HG03457 (cell line): ENCODE measurements around the gene TMEM63B.
"Not testable (repeated sequence)": the region's sequence is repeated elsewhere in the genome, so short reads cannot be mapped to it uniquely, and the experiment has no call there.

Experiments
- ATAC-seq: cut with Tn5 transposase; IDR thresholded peaks from one replicate; pipeline ENCODE4 v1.9.1; 2021; ENCODE audit warnings: moderate number of reproducible peaks; ENCODE audit not compliant: unreplicated experiment

The TMEM63B gene

DNA sequence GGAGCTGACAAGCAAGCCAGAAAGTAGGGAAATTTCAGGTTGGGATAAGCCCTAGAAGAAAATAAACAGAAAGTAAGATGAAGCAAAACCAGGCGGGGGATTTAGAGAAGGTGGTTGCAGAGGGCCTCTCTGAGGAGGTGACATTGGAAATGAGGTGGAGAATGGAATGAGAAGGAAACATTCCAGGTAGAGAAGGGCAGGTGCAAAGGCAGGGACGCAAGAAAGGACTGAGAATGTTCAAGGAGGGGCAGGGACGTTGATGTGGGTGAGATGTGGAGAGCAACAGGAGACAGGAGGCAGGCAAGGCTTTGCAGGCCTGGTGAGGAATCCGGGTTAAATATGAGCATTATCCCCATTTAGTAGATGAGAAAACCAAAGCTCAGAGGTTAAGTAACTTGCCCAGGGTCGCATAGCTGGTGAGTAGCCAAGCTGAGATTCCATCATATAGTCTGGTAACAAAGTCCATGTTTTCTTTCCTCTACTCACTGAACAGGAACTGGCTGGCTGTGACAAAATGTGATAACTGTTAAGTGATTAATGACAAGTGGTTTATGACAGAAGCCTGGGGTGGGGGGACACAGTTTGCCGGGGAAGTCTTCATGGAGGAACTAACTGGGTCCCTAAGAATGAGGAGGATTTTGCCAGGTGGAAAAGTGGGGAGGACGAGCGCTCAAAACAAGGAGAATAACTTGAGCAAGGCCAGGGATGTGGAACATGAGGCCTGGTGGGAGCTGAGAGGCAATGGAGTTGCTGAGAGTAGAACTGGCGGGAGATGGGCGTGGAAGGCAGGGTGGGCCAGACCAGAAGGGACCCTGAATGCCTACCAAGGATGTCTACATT lies 32.7 kb upstream of the TMEM63B start:
- no peak for ATAC-seq

DNA sequence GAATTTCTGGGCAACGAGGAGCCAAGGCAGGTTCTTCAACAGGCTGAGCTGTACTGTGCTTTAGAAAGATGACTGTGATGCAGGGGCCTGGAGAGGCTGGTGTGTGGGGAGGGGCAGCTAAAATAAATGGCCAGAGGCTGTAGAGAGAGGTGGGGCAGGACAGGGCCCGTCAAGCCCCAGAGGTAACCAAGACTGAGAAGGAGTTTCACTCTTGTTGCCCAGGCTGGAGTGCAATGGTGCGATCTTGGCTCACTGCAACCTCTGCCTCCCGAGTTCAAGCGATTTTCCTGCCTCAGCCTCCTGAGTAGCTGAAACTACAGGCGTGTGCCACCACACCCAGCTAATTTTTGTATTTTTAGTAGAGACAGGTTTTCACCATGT lies 32.1 kb upstream of the TMEM63B start:
- ATAC-seq, result not testable (repeated sequence)

DNA sequence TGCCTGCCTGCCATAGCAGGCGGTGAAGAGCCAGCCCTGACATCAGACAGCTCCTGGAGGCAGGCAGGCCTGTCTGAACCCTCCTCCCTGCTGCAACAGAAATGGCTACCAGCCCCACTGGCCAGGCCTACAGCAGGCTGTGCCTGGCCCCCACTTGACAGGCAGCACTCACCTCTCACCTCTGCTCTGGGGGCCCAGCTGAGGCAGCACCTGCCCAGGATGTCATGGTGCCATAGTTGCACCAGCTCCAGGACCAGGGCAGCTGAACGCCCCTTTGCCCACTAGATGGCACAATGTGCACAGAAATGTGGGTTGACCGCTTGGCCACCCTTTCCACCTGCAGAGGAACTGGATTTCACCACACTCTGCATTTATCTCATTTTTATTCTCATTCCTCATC lies 30.7 kb upstream of the TMEM63B start:
- ATAC-seq, result no peak

DNA sequence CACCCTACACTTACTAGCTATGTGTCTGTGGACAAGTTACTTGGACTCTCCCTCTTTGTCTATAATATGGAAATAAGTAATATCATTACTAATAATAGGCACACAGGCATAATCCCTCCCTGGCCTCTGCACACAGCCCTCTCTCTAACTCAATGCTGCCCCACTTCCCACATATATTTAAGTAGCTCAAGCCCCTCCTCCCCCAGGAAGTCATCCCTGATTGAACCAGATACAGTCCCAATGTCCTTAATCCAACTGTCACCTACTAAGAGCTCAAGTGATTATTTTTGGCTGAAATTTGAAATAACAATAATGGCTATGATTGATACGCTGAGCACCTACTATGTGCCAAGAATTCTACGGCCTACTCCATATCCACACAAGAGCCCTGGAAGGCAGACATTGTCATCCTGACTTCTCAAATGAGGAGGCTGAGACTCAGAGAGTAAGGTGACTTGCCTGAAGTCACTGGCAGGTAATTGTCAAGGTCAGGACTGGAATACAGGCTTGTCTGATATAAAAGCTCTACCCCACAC lies 29.5 kb upstream of the TMEM63B start:
- no peak for ATAC-seq

DNA sequence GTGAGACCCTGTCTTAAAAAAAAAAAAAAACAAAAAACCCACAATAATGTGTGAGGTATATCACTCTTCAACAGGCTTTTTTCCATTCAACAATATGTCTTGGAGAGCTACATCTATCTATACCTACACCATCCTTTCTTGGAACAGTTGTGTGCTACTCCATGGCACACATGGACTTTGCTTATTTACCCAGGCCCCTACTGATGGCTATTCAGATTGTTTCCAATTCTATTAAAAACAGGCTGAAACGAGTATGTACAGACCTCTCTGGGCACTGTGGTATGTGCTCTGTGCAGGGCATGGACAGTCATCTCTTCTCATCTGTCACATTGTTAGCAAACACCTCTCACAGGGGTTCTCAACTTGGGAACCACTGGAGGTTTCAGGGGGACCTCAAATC lies 28.2 kb upstream of the TMEM63B start:
- ATAC-seq, result no peak

DNA sequence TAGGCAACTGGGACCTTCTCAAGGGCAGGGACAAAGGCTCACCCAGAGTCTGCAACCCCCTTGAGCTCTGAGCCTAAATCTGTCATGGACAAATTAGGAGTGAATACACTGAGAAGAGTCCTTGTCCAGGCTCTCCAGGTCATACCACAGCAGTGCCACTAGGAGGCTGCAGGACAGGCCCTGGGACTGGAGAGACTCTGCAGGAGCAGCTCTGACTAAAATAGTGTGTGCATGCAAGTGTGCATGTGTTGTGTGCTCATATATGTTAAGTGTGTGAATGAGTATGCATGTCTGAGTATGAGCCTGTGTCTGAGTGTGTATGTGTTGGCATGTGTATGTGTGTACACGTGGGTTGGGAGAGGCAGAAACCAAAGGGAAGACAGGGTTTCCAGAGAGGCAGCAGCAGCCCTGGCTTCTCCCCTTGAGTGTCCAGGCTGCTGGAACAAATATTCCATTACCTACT lies 27.2 kb upstream of the TMEM63B start:
- no peak for ATAC-seq

DNA sequence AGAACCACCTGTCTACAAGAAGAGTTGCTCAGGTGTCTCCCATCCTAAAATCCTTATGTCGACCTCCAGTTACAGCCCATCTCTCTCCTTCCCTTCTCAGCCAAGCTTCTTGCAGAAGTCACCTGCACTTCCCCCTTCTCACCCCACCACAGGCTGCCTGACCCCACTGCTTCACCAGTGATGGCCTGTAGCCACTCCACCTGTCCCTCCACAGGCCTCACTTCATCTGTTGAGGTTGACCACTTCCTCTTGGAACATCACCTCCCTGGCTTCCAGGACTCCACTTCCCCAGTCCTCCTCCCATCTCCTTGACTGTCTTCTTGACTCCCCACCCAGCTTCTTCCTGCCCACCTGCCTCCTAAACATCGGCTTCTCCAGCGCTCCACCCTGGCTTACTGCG lies 25.5 kb upstream of the TMEM63B start:
- no peak for ATAC-seq

DNA sequence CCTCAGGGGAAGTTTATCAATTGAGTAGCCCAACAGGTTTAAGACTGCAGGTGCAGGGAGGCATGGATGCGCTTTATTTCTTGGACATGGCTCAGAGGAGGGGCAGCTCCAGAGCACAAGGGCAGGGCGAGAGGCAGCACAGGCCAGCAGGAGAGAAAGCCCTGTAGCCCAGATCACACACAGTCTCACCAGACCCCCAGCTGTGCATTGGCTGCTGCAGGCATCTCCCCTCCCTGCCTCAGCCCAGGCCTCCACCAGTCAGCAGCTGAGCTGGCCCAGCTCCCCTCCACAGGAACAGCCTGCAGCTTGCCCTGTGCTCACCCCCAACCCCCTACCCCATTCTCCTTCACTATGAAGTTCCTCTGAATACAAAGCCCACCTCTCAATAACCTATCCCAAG lies 24.8 kb upstream of the TMEM63B start:
- ATAC-seq, result no peak

DNA sequence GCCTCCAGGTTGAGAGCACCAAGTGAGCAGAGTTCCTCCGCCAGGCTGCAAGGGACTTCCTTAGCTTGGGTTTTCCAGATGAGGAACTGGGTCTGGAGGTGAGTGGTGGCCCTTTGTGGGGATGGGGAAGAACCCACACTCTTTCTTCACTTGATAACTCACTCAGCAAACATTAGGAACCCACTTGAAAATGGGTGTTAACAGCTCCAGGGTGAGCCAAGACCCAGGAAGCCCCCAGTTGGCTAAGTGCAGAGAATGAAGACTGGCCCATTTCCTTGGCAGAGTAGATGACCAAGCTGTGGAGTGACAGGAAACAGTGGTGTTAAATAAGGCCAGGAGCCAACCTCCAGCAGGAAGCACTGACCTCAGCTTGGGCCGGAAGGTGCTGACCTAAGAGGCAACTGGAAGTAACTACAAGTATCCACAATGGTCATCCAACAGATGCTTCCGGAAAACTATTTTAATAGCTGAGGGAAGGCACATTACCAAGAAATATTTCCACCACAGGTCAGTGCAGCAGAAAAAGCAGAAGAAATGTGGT lies 22.8 kb upstream of the TMEM63B start:
- ATAC-seq, result no peak

DNA sequence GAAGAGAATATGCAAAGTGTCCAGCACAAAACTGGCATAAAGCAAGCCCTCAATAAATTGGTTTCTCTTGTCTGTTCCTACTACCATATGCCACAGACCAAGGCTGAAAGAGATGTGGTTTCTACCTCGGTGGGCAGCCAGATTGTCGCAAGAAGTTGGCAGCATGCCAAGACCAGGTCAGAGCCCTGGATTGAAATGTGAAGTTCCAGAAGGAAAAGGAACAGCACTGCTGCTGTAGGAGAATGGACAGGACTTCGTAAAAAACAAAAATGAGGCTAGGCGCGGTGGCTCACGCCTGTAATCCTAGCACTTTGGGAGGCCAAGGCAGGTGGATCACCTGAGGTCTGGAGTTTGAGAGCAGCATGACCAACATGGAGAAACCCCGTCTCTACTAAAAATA lies 22.2 kb upstream of the TMEM63B start:
- ATAC-seq, result no peak

DNA sequence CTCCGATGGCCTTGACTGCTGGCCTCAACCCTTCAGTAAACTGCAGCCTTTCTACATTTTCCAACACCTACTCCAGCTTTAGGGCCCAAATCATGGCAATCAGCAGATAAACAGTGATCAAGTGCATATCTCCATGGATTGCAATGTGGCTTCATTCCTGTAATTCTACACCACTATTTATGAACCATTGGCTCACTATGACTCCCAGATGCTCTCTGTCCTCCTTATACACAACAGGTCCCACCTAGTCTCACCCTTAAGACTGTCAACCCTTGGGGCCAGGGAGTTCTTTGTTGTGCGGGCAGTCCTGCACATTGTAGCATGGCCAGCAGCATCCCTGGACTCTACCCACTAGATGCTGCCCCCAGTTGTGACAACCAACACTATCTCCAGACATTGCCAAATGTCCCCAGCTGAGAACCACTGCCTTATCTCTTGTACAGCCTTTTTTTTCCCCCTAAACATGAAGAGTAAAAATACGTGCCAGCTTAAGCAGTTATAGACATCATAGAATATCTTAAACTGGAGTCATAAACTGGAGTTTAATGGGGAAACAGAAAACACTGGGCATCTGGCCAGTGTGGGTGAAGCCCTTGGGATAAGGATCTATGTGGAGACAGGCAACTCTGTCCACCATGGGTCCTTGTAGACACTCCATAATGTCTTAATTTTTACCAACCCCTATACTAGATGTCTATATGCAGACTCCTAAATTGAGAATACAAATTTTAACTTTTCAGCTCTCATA lies 21.2 kb upstream of the TMEM63B start:
- ATAC-seq, result no peak

DNA sequence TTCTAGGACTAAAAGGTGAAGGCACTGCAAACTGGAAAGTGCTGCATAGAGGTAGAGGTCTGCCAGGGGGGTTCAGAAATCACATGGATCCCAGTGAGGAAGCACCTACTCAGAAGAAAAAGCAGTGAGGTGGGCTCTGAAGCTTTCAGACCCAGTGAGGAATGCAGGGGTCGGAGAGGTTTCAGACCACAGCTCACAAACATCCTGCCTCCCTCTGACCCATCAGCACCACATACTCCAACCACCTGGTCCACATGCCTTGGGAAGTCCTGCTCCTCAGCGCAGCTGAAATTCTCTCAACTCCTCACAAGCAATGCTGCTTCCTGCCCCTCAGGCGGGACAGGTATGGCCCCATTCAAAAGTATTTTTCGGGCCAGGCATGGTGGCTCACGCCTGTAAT lies 20.3 kb upstream of the TMEM63B start:
- ATAC-seq, result no peak

DNA sequence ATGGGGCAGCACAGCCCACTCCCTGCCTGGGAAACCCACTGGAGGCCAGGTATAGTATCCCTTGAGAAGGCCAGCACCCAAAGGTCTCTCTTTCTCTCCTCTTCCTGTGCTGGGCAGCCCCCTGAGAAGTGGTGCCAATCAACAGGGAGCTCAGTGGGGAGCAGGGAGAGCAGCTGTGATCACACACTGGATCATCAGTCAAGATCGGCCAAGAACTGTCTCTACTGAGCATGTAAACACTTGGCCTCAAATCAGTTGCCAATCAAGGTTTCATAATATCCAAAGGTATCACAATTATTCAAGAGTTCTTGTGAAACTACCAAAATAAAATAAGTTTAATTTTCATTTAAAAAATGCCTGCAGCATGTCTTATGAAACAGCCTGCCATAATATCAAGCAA lies 18.9 kb upstream of the TMEM63B start:
- no peak for ATAC-seq

DNA sequence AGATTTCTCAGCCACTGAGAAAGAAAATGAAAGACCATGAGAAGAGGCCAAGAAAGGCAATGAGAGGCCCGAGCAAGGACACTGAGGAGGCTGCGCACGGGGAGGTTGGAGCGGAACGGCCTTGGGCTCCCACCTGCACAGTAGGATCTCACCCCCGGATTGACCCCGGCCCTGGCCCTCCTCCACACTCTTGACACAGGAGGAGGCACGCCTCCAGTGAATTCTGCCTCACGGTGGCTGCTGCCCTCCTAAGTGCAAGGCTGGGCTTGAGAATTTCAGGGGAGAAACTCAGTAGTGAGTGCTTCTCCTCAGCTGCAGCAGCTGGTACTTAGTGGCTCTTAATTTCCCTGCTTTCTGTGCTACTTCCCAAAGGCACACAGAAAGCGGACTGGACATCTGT lies 18.1 kb upstream of the TMEM63B start:
- no peak for ATAC-seq

DNA sequence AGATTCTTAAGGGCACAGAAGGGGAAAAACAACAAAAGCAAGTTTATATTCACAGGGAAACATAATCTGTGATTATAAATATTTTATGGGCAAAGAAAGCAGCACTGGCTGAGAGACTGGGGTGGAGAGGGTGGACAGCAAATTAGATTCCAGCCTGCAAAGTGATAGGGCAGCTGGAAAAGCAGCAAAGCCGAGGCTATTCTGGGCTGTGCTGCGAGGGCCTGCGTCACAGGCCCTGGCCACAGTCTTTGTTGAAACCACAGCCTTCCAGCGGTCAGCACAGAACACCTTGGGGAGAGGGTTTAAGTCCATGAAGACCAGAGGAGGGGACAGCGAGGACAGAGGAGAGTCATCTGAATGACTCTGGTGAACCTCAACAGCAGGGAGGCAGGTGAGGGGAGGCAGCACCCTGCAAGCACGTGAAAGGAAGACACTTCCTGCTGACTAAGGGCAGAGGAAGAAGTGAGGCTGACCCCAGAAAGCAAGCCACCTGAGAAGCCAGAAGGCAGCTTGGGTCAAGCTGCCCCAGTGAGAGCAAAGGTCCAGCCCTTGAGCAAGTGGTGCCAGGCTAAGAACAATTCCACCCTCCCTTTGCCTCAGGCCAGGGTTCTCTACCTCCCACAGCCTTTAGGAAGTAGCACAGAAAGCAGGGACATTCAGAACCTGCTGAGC lies 17.2 kb upstream of the TMEM63B start:
- ATAC-seq, result no peak

DNA sequence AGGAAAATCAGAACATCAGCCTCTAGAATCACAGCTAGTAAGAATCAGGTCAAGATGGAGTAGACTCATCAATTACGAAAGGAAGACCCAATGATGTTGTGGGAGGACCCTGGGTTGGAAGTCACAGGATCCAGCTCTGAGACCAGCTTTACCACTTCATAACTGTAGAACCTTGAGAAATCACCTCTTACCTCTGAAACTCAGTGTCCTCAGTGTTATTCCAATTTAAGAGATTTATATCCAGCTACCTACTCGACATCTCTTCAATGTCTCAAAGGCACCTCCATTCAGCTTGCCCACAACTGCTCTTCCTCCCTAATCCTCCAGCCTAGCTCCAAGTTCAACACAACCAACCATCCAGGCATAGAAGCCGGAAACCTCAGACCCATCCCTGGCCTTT lies 16.4 kb upstream of the TMEM63B start:
- ATAC-seq, result no peak

DNA sequence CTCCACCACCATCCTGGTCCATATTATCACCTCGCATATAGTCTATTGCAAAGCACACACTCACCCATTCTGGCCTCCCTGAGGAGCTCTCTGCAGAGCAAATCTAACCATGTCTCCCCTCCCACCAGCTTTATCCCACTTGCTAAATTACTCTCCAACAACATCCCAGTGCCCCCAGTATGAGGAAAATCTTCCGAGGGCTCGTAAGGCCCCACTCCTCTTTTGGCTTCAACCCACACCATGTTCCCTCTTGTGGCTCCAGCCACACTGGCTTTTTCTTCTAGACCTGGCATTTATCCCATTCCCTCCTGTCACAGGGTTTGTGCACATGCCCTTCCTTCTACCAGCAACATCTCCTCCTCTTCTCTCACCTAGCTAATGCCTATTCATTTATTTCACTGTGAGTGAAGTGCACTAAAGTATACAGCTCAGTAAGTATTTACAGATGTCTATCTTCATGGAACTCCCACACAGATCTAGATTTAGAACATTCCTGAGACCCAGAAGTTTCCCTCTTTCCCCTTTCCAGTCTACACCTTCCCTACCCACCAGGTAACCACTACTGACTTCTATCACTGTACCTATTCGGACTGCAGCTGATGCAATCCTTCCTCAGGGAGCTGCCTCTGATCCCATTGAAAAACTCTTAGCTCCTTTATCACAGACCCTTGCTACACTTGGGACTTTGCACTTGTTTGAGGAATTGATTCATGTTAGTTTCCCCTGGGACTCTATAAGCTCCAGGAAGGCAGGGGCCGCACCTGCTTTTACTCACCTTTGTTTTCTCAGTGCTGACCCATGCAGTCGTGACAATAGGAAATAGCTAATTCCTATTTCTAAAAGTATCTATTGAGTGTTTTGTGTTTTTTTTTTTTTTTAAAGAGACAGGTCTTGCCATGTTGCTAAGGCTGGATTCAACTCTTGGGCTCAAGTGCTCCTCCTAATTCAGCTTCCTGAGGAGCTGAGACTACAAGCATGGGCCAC lies 15.6 kb upstream of the TMEM63B start:
- no peak for ATAC-seq

DNA sequence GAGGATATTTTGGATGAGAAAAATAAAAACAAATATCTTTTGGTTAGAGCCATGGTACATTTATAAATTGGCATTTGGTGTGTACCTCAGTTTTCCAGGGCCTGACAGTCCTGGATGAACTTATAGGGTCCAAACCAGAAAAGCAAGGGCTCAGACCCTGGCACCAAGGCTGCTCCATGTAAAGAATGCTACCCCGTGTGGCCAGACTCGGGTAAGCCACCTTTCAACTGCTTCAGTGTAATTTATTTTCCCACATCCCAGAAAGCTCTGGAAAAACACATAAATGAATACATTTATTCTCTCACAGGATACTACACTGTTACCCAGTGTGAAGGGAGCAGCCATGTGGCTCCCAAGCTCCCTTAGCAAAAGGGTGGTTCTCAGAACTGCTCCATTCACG lies 13.9 kb upstream of the TMEM63B start:
- ATAC-seq, result no peak

DNA sequence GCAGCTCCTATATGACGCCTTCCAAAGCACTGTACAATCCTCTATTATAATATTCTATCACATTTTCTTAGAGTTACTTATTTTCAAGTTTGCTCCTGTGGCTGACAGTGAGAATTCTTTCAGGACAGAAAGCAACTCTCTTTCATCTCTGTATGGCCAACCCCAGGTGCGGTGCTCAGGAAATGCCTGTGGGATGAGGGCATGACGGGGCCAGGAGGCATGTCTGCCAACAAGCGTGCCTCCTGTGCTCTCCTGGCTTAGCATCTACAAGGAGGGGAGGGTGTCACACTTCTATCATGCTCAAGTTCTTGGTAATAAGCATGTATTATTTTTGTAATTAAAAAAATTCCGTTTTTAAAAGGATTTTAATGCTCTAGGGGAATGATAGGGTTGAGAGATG lies 11.5 kb upstream of the TMEM63B start:
- ATAC-seq, result no peak
